HL-60 (cell line): ENCODE measurements around the gene PPP3CA.

ENCODE experiments used
- CTCF ChIP-seq: IDR thresholded peaks from one replicate; pipeline ENCODE4 v1.5.1; 2011; ENCODE audit warnings: low read length, control low read depth, inconsistent platforms; ENCODE audit not compliant: insufficient read depth
- GABPA ChIP-seq: IDR thresholded peaks from 2 replicates; pipeline ENCODE4 v1.6.1; 2012; ENCODE audit warnings: low read depth
- POLR2AphosphoS5 ChIP-seq: IDR thresholded peaks from 2 replicates; pipeline ENCODE4 v1.6.1; 2012; ENCODE audit warnings: low read depth

DNA sequence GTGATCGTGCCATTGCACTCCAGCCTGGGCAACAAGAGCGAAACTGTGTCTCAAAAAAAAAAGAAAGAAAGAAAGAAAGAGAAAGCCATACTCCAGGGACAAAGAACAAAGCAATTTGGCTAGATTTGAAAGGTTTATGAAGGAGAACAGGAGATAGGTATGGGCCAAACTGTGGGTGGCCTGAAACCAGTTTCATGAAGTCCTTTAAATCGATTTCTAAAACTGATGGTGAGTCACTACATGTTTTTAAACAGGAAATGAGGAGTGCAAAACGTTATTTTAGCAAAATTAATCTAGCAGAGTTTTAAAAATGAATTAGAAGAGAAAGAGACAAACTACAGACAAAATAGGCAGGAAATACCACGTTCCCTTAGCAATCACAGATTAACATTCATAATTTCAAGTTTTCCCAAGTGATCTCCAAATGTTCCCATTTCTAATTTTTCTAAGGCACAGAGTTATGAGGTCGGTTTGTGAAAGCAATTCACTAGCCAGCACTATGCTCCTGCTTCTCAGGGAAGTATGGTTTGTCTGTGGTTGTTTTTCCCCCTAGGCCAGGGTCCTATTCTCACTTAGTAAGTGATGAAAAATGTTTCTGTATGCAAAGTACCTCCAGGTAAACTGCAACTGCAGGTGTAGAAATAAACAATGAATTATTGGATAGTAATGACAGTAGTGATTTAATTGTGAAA is 190.6 kb downstream of the PPP3CA start:
- no peak for TF ChIP-seq CTCF
- no peak for TF ChIP-seq POLR2AphosphoS5
- no peak for TF ChIP-seq GABPA
